Fibroblast of villous mesenchyme (primary cell): Measurements from ENCODE around the gene VPS8. TPM values are rescaled to one million over a fixed set of nuclear protein-coding genes. Genes with fewer than 3 reads are reported as not detected.
A peak's percentile ranks its signal among the peaks of the same experiment; 100 is the strongest.

Source experiments
- DNase-seq: peaks from one replicate; pipeline ENCODE4 v3.0.0-alpha.2; 2010; ENCODE audit warnings: low read depth
- H3K4me3 ChIP-seq: 2 replicates; pipeline ENCODE4 v1.5.1; 2011; ENCODE audit warnings: low read depth, mild to moderate bottlenecking, low read length
- CTCF ChIP-seq: IDR thresholded peaks from 2 replicates; pipeline ENCODE4 v1.5.1; 2012; ENCODE audit warnings: low read depth, mild to moderate bottlenecking, low read length; ENCODE audit not compliant: insufficient read depth
- total RNA-seq: library from RNA; depleted of rRNA; stranded (reverse); fragments of >200 nt; gene quantifications from 2 replicates; pipeline ENCODE4 v1.2.3, GENCODE V29; 2012

VPS8 gene
- total RNA-seq, 1 donor = 92.8 TPM

GRCh38 chr3:184910664-184911063 is 98.7 kb downstream of the VPS8 start:
- H3K4me3 ChIP-seq = no peak overlapping the region
- DNase-seq = no peak
- no peak for TF ChIP-seq CTCF

GRCh38 chr3:184911570-184911969 is 99.6 kb downstream of the VPS8 start:
- no peak for TF ChIP-seq CTCF
- H3K4me3 ChIP-seq = no peak overlapping the region
- no peak for DNase-seq

- no peak overlapping the region for H3K4me3 ChIP-seq
- peak; percentile 5 for DNase-seq
- no peak for TF ChIP-seq CTCF
These were observed 100.2 kb downstream of the VPS8 start for GRCh38 chr3:184912163-184912562.

GRCh38 chr3:184914628-184915027 is 102.7 kb downstream of the VPS8 start:
- TF ChIP-seq CTCF = no peak
- H3K4me3 ChIP-seq = no peak overlapping the region
- DNase-seq = peak; percentile 34

- TF ChIP-seq CTCF = no peak
- H3K4me3 ChIP-seq = no peak overlapping the region
These were observed 106.8 kb downstream of the VPS8 start for GRCh38 chr3:184918750-184919149.

GRCh38 chr3:184919651-184920050 is 107.7 kb downstream of the VPS8 start:
- no peak for TF ChIP-seq CTCF
- DNase-seq = no peak
- H3K4me3 ChIP-seq = no peak overlapping the region

More at GRCh38 chr3:184918750-184919149, 106.8 kb downstream of the VPS8 start:
- DNase-seq = no peak

- no peak overlapping the region for H3K4me3 ChIP-seq
- DNase-seq = no peak
- no peak for TF ChIP-seq CTCF
These were observed 112.6 kb downstream of the VPS8 start for GRCh38 chr3:184924547-184924946.
